Right atrium auricular region (tissue), 2 donors: ENCODE results near the gene MRPS17. TPM values are rescaled to one million over a fixed set of nuclear protein-coding genes. Genes with fewer than 3 reads are reported as not detected.

Source experiments
- DNase-seq: peaks from one replicate; pipeline ENCODE4 v3.0.0-alpha.2; 2019; ENCODE audit warnings: low spot score
- H3K27ac ChIP-seq, 2 donors: fragments of 200-600 bp; sonication (generic); 1 replicate in 1 of 2; 2 replicates in 1 of 2; pipeline ENCODE4 v1.5.1; 2016 to 2019
- H3K27me3 ChIP-seq, 2 donors: fragments of 200-600 bp; sonication (generic); one replicate each; pipeline versions ENCODE4 v1.5.1 to v1.6.0; 2017 to 2019
- H3K36me3 ChIP-seq: fragments of 200-600 bp; sonication (generic); one replicate; pipeline ENCODE4 v1.5.1; 2016
- H3K4me1 ChIP-seq, 2 donors: fragments of 200-600 bp; sonication (generic); one replicate each; pipeline versions ENCODE4 v1.5.1 to v1.6.0; 2017 to 2019
- H3K4me3 ChIP-seq, 2 donors: fragments of 200-600 bp; sonication (generic); 1 replicate in 1 of 2; 2 replicates in 1 of 2; pipeline ENCODE4 v1.5.1; 2017 to 2019; ENCODE audit warnings: mild to moderate bottlenecking in 1 of 2, moderate library complexity in 1 of 2
- H3K9me3 ChIP-seq, 2 donors: fragments of 200-600 bp; sonication (generic); one replicate each; pipeline ENCODE4 v1.5.1; 2019
- CTCF ChIP-seq, 2 donors: fragments of 200-600 bp; sonication (generic); IDR thresholded peaks; one replicate each; pipeline ENCODE4 v1.5.1; 2019; ENCODE audit warnings: antibody characterized with exemption in 2 of 2
- total RNA-seq, 2 donors: library from RNA; depleted of rRNA; stranded (reverse); fragments of >200 nt; gene quantifications; one replicate each; pipeline ENCODE4 v1.1.0, GENCODE V29; 2016

The MRPS17 gene
- total RNA-seq = 10 to 100 TPM; 14.1 to 15.9 TPM

GRCh38 chr7:55951637-55952351, at the start of gene MRPS17:
MRPS17 (plus strand) TSS chr7:55951877; CDS start chr7:55953196, 1,319 bp downstream.
- Histone ChIP-seq H3K36me3 (peaks cover 12% of the 10 kb centered on the region), H3K9me3 (no peaks in the 10 kb centered on the region), H3K27me3 (no peaks in the 10 kb centered on the region), H3K4me3 (peak within 1 kb of the TSS; percentile 77 to 84), H3K27ac (peak within 1 kb of the TSS; percentile 78 to 85), H3K4me1 (peaks cover 0 to 10% of the 10 kb centered on the region in 2 donors)
- peak; percentile 85 for DNase-seq
- TF ChIP-seq CTCF (IDR thresholded peaks at IDR 0.05) = no peak

- H3K27ac ChIP-seq = no peak overlapping the region
- no peak for TF ChIP-seq CTCF (IDR thresholded peaks at IDR 0.05)
- DNase-seq = no peak
- no peaks in the 10 kb centered on the region for H3K27me3 ChIP-seq
- no peak overlapping the region for H3K4me3 ChIP-seq
- H3K9me3 ChIP-seq = no peaks in the 10 kb centered on the region
- no peaks in the 10 kb centered on the region for H3K36me3 ChIP-seq
- no peaks in the 10 kb centered on the region for H3K4me1 ChIP-seq
Measured at GRCh38 chr7:55903985-55904759, 47.5 kb upstream of the MRPS17 start.

- DNase-seq = no peak
- no peak for TF ChIP-seq CTCF (IDR thresholded peaks at IDR 0.05)
- no peak overlapping the region for H3K27ac ChIP-seq
- H3K27me3 ChIP-seq = no peaks in the 10 kb centered on the region
- no peaks in the 10 kb centered on the region for H3K9me3 ChIP-seq
- no peaks in the 10 kb centered on the region for H3K36me3 ChIP-seq
- H3K4me3 ChIP-seq = no peak overlapping the region
- no peaks in the 10 kb centered on the region for H3K4me1 ChIP-seq
Measured at GRCh38 chr7:55912748-55913158, 38.9 kb upstream of the MRPS17 start.

- no peak for TF ChIP-seq CTCF (IDR thresholded peaks at IDR 0.05)
Measured at GRCh38 chr7:55917771-55918170, 33.9 kb upstream of the MRPS17 start.

GRCh38 chr7:55928006-55928767, 23.5 kb upstream of the MRPS17 start:
- Histone ChIP-seq H3K27ac (no peak overlapping the region), H3K4me3 (no peak overlapping the region), H3K27me3 (no peaks in the 10 kb centered on the region), H3K4me1 (no peaks in the 10 kb centered on the region), H3K36me3 (no peaks in the 10 kb centered on the region), H3K9me3 (no peaks in the 10 kb centered on the region)
- no peak for DNase-seq
- no peak for TF ChIP-seq CTCF (IDR thresholded peaks at IDR 0.05)

More at GRCh38 chr7:55917771-55918170, 33.9 kb upstream of the MRPS17 start:
- Histone ChIP-seq H3K27ac (no peak overlapping the region), H3K27me3 (no peaks in the 10 kb centered on the region), H3K9me3 (no peaks in the 10 kb centered on the region), H3K4me3 (no peak overlapping the region), H3K36me3 (no peaks in the 10 kb centered on the region), H3K4me1 (no peaks in the 10 kb centered on the region)
- DNase-seq = no peak
